Epithelial cell of esophagus (primary cell): ENCODE measurements around the gene COASY.
A peak's percentile ranks its signal among the peaks of the same experiment; 100 is the strongest.

Experiments used
- DNase-seq: peaks from one replicate; pipeline ENCODE4 v3.0.0; 2010; ENCODE audit warnings: low read depth
- H3K4me3 ChIP-seq: 2 replicates; pipeline ENCODE4 v1.5.1; 2011; ENCODE audit warnings: mild to moderate bottlenecking, low read length, control low read depth
- CTCF ChIP-seq: IDR thresholded peaks from 2 replicates; pipeline ENCODE4 v1.5.1; 2011; ENCODE audit warnings: low read depth, mild to moderate bottlenecking, low read length, control low read depth, inconsistent platforms; ENCODE audit not compliant: insufficient read depth; ENCODE audit errors: missing control alignments

The COASY gene

GRCh38 chr17:42522263-42522790 lies 39.6 kb upstream of the COASY start:
- H3K4me3 ChIP-seq, result no peak overlapping the region
- no peak for DNase-seq
- TF ChIP-seq CTCF, result no peak

- H3K4me3 ChIP-seq, result no peak overlapping the region
Measured at GRCh38 chr17:42522798-42523278, 39.1 kb upstream of the COASY start.

GRCh38 chr17:42525221-42525620 lies 36.7 kb upstream of the COASY start:
- peak; percentile 83 for DNase-seq
- TF ChIP-seq CTCF, result no peak
- H3K4me3 ChIP-seq, result no peak overlapping the region

More at GRCh38 chr17:42522798-42523278, 39.1 kb upstream of the COASY start:
- DNase-seq, result no peak
- no peak for TF ChIP-seq CTCF

GRCh38 chr17:42526031-42526444 lies 35.9 kb upstream of the COASY start:
- no peak overlapping the region for H3K4me3 ChIP-seq
- TF ChIP-seq CTCF, result no peak
- DNase-seq, result no peak

GRCh38 chr17:42527932-42528331 lies 34.0 kb upstream of the COASY start:
- no peak overlapping the region for H3K4me3 ChIP-seq
- no peak for DNase-seq
- TF ChIP-seq CTCF, result no peak

GRCh38 chr17:42529061-42529460 lies 32.9 kb upstream of the COASY start:
- no peak for TF ChIP-seq CTCF
- no peak overlapping the region for H3K4me3 ChIP-seq
- DNase-seq, result peak; percentile 31

GRCh38 chr17:42530952-42531454 lies 30.9 kb upstream of the COASY start:
- no peak for TF ChIP-seq CTCF
- H3K4me3 ChIP-seq, result no peak overlapping the region
- DNase-seq, result no peak
